Muscle of arm (tissue), 12 donors: ENCODE results near the gene ANKFN1. TPM values are rescaled to one million over a fixed set of nuclear protein-coding genes. Genes with fewer than 3 reads are reported as not detected.

ENCODE experiments used
- DNase-seq: peaks from one replicate; pipeline ENCODE4 v3.0.0-alpha.2; 2013
- polyA plus RNA-seq, 12 donors: library from polyadenylated mRNA; unstranded; fragments of 120-200 nt; gene quantifications; one replicate each; pipeline ENCODE4 v1.2.1, GENCODE V29; 2013; ENCODE audit not compliant: insufficient read length in 12 of 12

Gene ANKFN1
- polyA plus RNA-seq, 12 donors = 0.15 to 12.4 (median 2.1) TPM; not detected in 2

- no peak for DNase-seq
These were observed 137.0 kb downstream of the ANKFN1 start for GRCh38 chr17:56290101-56290801.

GRCh38 chr17:56290802-56291118, 137.5 kb downstream of the ANKFN1 start:
- no peak for DNase-seq

GRCh38 chr17:56291226-56291805, 138.0 kb downstream of the ANKFN1 start:
- DNase-seq = no peak

GRCh38 chr17:56292010-56292409, 138.7 kb downstream of the ANKFN1 start:
- no peak for DNase-seq

GRCh38 chr17:56292578-56292977, 139.3 kb downstream of the ANKFN1 start:
- DNase-seq = no peak

GRCh38 chr17:56297184-56297583, 143.9 kb downstream of the ANKFN1 start:
- no peak for DNase-seq

GRCh38 chr17:56298846-56299245, 145.6 kb downstream of the ANKFN1 start:
- no peak for DNase-seq

GRCh38 chr17:56300144-56300543, 146.9 kb downstream of the ANKFN1 start:
- no peak for DNase-seq

- DNase-seq = no peak
These were observed 151.7 kb downstream of the ANKFN1 start for GRCh38 chr17:56305007-56305406.

- no peak for DNase-seq
These were observed 156.6 kb downstream of the ANKFN1 start for GRCh38 chr17:56309897-56310296.

GRCh38 chr17:56310782-56311181, 157.5 kb downstream of the ANKFN1 start:
- DNase-seq = no peak

- DNase-seq = no peak
These were observed 159.9 kb downstream of the ANKFN1 start for GRCh38 chr17:56313201-56313600.

- no peak for DNase-seq
These were observed 160.8 kb downstream of the ANKFN1 start for GRCh38 chr17:56314026-56314425.

- no peak for DNase-seq
These were observed 161.8 kb downstream of the ANKFN1 start for GRCh38 chr17:56314984-56315602.

GRCh38 chr17:56316604-56317003, 163.3 kb downstream of the ANKFN1 start:
- DNase-seq = no peak

- no peak for DNase-seq
These were observed 164.3 kb downstream of the ANKFN1 start for GRCh38 chr17:56317351-56318208.

- peak; percentile 31 for DNase-seq
These were observed 166.3 kb downstream of the ANKFN1 start for GRCh38 chr17:56319531-56319930.

- DNase-seq = no peak
These were observed 167.2 kb downstream of the ANKFN1 start for GRCh38 chr17:56320443-56320842.

- no peak for DNase-seq
These were observed 169.7 kb downstream of the ANKFN1 start for GRCh38 chr17:56322991-56323390.

- DNase-seq = no peak
These were observed 171.4 kb downstream of the ANKFN1 start for GRCh38 chr17:56324676-56325075.

- no peak for DNase-seq
These were observed 172.2 kb downstream of the ANKFN1 start for GRCh38 chr17:56325313-56326000.

GRCh38 chr17:56326001-56326359, 172.7 kb downstream of the ANKFN1 start:
- no peak for DNase-seq
